GM19099 (cell line): ENCODE data around the gene TMEM109.

Source experiments
- POLR2A ChIP-seq: IDR thresholded peaks from 3 replicates; pipeline ENCODE4 v1.6.1; 2011; ENCODE audit warnings: low read depth; ENCODE audit not compliant: insufficient read length; ENCODE audit errors: extremely low read depth

Gene TMEM109

GRCh38 chr11:60925868-60926267, 11.9 kb downstream of the TMEM109 start:
- no peak for TF ChIP-seq POLR2A

DNA sequence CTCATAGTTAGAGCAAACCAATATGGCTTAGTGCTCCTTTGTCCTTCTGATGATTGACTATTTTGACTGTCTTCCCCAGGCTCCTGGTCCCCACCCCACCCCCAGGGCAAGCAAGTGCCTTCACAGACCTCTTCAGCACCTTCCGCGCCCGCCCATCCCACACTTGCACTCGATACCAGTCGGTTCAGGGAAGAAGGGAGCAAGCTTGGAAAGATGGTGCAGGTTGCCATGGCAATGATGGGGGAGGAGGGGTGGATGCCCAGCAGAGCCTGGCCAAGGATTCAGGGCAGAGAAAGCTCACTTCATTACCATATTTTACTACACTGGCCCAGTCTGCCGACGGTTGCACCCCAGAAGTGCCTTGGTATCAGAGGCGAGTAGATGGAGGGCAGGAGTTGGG, 12.5 kb downstream of the TMEM109 start:
- no peak for TF ChIP-seq POLR2A

DNA sequence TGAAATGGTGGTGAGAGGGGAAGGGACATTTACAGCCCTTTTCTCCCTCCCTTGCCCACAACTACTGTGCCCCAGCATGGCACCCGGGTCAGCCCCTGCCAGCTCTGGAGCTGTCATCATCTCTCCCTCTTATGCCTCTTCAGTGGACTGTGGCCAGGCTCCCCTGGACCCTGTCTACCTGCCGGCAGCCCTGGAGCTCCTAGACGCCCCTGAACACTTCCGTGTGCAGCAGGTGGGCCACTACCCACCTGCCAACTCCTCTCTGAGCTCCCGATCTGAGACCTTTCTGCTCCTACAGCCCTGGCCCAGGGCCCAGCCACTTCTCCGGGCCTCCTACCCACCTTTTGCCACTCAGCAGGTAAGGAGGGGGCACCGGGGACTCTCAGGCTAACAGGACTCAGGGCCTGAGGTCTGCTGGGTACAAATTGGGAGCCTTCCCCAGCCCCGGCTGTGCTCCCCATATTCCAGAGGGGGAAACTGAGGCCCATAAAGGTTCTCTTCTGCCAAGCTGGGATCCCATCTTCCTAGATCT, 13.2 kb downstream of the TMEM109 start:
- TF ChIP-seq POLR2A, result no peak

DNA sequence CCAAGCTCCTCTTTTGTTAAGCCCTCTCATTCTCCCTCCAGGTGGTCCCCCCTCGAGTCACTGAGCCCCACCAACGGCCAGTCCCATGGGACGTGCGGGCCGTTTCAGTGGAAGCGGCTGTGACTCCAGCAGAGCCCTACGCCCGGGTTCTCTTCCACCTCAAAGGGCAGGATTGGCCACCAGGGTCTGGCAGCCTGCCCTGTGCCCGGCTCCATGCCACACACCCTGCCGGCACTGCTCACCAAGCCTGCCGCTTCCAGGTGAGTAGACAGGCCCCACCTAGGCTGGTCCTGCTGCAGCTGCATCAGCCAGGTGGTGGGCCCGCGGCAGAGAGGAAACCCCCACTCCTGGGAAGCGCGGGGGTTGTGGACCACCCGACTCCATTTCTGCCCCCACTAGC, 13.6 kb downstream of the TMEM109 start:
- TF ChIP-seq POLR2A, result no peak

GRCh38 chr11:60928563-60929001, 14.6 kb downstream of the TMEM109 start:
- no peak for TF ChIP-seq POLR2A

DNA sequence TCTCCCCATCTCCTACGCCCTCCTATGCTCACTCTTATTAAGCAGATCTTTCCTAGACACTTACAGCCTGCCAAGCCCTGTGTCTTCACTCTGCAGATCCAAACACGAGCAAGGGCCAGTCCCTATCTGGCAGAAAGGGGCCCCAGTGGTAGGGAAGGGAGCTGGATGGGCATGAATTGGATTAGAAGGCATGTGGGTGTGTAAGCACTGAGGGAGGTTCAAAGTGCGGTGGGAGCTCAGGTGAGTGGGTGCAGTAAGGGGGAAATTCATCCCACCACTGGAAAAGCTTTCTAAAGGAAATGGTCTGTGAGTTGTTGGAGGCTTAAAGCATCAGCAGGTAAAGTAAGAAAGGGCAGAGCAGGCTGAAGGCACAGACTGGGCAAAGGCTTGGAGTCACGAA, 15.8 kb downstream of the TMEM109 start:
- TF ChIP-seq POLR2A, result no peak

DNA sequence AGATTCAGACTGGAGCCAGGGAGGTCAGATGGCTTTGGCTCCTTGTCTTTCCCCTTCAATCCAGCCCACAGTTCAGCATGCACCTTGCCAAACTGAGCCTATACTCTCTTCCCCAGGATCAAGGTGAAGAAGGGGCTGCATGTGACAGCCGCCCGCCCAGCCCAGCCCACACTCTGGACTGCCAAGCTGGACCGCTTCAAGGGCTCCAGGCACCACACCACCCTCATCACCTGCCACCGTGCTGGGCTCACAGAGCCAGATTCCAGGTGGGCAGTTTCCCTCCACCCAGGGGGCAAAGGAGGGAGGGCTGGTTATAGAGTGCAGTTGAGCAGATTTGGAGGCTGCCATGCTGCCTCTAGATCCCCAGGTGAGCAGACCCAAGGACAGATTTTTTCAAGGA, 16.4 kb downstream of the TMEM109 start:
- TF ChIP-seq POLR2A, result no peak

DNA sequence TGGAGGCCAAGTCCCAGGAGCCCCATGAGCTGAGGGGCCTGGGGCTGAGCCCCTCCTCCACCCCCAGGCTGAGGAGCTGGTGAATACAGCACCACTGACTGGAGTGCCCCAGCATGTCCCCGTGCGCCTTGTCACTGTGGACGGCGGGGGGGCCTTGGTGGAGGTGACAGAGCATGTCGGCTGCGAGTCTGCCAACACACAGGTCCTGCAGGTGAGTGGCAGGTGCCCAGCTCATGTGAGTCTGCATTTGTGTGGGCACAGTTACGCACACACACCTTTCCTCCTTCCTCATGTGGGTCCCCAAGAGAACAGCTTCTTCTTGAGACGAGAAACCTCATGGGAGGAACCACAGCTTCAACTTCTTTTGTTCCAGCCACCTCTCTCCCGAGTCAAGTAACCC, 18.0 kb downstream of the TMEM109 start:
- no peak for TF ChIP-seq POLR2A

DNA sequence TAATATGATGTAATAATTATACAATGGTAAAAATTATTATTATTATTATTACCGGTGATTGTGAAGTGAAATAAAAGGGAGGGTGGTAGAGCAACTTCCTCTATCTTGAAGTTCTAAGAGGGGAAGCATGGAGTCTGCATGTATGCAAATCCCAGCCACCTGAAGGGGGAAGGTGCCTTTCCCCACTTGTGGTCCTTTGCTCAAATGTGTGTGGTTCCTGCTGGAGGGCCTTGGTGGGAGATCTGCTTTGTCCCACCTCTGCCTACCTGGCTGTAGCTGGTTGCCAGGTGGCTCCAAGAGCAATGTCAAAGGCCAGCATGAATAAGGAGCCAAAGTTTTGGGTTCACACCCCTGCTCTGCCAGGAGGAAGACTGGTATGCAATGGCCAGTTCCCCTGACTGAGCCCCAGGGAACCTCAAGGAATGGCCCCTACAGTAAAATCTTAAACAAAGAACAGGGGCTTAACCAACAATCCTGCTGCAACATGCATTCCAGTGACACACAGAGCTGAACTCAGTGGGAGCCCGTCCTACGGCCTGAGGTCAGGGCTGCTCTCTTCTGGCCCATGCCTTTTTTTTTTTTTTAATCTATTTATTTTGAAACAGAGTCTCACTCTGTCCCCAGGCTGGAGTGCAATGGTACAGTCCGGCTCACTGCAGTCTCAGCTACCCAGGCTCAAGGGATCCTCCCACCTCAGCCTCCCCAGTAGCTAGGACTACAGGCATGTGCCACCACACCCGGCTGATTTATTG, 18.8 kb downstream of the TMEM109 start:
- TF ChIP-seq POLR2A, result no peak

GRCh38 chr11:60933416-60934123, 19.6 kb downstream of the TMEM109 start:
- TF ChIP-seq POLR2A, result peak; percentile 14

GRCh38 chr11:60934124-60934789, 20.3 kb downstream of the TMEM109 start:
- no peak for TF ChIP-seq POLR2A

- TF ChIP-seq POLR2A, result peak; percentile 37
Measured at GRCh38 chr11:60934790-60935605, 21.0 kb downstream of the TMEM109 start.

DNA sequence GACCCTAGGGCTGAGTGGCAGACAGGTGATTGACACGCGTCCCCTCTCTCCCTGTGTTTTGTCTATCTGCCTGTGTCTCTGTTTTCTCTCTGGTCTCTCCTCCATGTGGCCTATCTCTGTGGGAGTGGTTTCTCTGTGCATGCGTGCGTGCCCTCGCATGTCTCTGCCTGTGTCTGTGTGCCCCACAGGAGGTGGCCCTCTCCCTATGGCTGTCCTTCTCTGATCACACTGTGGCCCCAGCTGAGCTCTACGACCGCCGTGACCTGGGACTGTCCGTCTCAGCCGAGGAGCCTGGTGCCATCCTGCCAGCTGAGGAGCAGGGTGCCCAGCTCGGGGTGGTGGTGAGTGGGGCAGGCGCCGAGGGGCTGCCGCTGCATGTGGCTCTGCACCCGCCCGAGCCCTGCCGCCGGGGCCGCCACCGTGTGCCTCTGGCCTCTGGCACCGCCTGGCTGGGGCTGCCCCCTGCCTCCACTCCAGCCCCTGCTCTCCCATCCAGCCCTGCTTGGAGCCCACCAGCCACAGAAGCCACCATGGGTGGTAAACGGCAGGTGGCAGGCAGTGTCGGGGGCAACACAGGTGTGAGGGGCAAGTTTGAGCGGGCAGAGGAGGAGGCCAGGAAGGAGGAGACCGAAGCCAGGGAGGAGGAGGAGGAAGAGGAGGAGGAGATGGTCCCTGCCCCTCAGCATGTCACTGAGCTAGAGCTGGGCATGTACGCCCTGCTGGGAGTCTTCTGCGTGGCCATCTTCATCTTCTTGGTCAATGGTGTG, 21.9 kb downstream of the TMEM109 start:
- no peak for TF ChIP-seq POLR2A
